GM19099 (cell line): Measurements from ENCODE around the gene HMX3.

Source experiments
- POLR2A ChIP-seq: IDR thresholded peaks from 3 replicates; pipeline ENCODE4 v1.6.1; 2011; ENCODE audit warnings: low read depth; ENCODE audit not compliant: insufficient read length; ENCODE audit errors: extremely low read depth

HMX3 gene

DNA sequence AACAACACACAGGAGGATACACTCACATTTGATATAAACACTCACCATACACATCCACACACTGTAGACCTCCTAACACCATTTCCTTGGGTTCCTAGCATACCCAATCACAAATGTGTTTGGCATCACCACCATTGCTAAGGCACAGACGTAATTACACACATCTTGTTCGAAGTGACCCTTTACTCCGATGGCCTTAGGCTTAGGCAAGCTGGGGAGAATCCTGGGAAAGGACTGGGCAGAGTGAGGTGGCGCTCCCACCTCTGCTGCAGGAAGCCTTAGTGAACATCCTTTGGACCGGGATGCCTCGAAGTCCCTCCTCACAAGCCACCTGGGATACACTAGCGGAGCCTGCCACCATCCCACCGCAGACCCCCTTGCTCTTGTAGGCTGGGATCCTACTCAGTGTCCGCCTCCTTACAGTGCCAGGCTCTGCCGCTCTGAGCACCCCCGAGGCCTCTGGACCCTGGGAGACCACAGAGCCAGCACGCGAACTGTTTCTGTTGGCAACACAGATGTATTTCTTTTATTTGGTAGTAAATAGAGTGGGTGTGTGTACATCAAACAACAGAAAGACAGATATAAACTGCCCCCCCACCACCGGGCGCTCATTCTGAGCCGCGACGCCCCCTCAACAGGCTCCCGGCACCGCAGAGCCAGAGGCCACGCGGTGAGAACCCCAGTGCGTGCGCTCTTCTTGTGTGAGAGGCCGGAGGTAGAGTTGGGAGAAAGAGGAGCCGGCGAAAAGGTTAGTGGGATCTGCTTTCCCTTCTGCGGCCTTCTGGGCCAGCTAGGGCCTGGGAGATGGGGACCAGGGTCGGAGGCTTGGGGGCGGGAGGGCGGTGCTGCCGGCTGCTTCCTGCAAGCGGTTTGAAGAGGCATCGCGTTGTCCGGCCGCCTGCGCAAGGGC lies 6.3 kb downstream of the HMX3 start:
- TF ChIP-seq POLR2A, result no peak

GRCh38 chr10:123142701-123143161 lies 7.0 kb downstream of the HMX3 start:
- TF ChIP-seq POLR2A, result no peak

GRCh38 chr10:123143162-123143824 lies 7.5 kb downstream of the HMX3 start:
- no peak for TF ChIP-seq POLR2A

DNA sequence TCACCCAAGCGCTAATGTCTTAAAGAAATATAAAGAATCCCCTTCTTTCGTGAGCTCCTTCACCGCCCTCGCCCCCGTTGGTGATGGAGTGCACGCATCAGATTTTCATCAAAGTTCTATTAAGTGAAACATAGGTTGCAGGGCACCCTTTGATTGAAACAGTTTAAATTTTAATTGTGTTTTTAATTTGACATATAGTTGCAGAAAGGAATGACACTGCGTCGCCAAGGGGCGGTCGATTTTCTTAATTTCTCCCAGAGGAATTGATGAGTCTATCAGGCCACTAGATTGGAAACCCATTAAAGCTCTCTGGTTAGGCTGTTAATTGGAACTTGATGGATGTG lies 8.0 kb downstream of the HMX3 start:
- TF ChIP-seq POLR2A, result no peak

DNA sequence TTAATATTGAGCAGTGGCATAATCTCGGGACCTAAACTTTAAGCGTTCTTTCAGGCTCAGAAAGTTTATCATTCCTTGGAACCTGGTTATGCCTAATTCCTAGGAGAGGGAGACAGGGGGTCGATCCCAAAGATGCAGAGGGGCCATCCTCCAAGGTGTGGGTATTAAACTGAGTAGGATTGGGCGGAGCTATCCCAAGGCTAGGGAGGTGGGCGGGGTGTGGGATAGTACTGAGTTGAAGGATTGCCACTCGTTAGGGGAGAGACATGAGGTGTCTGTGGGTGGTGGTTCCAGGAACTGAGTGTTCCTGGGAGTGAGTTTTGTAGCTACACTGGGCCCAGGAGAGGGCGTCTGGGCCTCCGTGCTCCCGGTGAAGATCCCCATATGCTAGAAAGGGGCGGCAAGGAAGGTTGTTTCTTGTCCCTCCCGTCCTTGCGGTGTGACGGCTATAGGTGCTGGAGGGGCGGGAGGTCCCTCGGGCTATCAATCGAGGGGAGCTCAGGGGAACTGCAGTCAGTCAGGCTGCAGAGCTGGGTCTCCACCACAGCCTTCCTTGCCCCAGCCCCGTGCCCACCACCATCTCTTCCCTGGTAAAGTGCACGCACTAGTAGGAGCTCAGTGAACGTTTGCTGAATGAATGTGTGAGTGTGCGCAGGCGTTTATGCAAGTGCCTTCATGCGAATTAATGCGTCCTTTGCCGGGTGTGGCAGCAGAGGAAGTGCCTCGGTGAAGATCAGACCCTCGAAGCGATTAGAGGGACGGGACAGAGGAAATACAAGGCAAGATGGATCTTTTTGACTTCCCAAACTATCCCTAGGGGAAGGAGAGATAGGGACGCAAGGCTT lies 9.1 kb downstream of the HMX3 start:
- TF ChIP-seq POLR2A, result no peak

- no peak for TF ChIP-seq POLR2A
These were observed 9.8 kb downstream of the HMX3 start for GRCh38 chr10:123145542-123146012.

DNA sequence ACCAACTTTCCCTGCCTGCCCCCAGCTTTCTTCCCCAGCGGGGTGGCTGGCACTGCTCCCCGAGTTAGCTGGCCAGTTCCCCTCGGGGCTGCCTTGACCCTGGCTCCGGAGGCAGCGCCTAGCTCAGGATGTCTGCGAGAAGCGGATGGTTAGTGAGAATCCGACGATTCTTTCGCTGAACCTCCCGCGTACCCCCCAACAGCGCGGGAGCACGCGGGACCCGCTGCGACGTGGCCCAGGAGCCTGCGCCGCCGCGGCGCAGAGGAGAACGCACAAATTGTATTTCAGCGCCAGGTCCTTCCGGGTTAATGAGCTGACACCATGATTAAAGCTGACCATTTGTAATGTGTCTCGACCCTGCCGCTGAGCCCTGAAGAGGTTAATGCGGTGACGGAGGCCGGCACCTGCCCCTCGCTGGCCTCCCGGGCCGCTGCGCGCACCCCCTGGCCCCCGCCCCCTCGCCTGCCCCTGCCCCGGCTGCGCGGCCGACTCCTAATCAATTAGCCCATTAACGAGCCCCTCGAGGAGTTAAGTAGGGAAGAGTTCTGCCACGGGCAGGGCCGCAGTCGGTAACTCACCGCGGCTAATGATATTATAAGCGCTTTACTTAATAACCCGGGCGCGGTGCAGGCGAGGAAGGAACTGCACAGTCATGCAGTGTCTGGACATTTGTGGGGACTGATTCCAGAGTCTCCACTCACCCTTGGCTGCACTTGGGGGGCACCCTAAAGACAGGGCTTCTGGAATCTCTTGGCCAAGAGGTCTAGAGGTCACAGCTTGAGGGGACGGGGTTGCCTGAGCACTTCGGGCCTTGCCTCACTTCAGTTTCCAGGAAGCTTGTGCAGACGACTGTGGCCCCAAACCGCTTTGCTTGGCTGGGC lies 10.5 kb downstream of the HMX3 start:
- no peak for TF ChIP-seq POLR2A

GRCh38 chr10:123146894-123147634 lies 11.3 kb downstream of the HMX3 start:
- no peak for TF ChIP-seq POLR2A

GRCh38 chr10:123147635-123148413 lies 12.1 kb downstream of the HMX3 start, which contains the start of gene HMX2:
HMX2 (plus strand) TSS chr10:123148136; CDS start chr10:123148379, 243 bp downstream.
- TF ChIP-seq POLR2A, result no peak

- no peak for TF ChIP-seq POLR2A
These were observed 12.8 kb downstream of the HMX3 start for GRCh38 chr10:123148414-123149161.

GRCh38 chr10:123149162-123149567 lies 13.4 kb downstream of the HMX3 start:
- TF ChIP-seq POLR2A, result no peak
